Stomach (tissue), 4 donors: ENCODE measurements around the gene DCXR.

ENCODE experiments used
- POLR2AphosphoS5 ChIP-seq, 3 donors: sonication (generic); formaldehyde crosslinking; IDR thresholded peaks; one replicate each; pipeline ENCODE4 v1.6.1; 2016; ENCODE audit warnings: antibody characterized with exemption in 3 of 3
- TF ChIP-seq, protein P1 (sequence below), 7 experiments: fragments of 450-650 bp in 4 of 7; fragments of 200-600 bp in 3 of 7; sonication (generic) in 3 of 7; IDR thresholded peaks; one replicate each; pipeline ENCODE4 v1.5.1; 2016 to 2019; ENCODE audit warnings: antibody characterized with exemption in 7 of 7, control low read depth in 2 of 7, mild to moderate bottlenecking in 1 of 7

DNA sequence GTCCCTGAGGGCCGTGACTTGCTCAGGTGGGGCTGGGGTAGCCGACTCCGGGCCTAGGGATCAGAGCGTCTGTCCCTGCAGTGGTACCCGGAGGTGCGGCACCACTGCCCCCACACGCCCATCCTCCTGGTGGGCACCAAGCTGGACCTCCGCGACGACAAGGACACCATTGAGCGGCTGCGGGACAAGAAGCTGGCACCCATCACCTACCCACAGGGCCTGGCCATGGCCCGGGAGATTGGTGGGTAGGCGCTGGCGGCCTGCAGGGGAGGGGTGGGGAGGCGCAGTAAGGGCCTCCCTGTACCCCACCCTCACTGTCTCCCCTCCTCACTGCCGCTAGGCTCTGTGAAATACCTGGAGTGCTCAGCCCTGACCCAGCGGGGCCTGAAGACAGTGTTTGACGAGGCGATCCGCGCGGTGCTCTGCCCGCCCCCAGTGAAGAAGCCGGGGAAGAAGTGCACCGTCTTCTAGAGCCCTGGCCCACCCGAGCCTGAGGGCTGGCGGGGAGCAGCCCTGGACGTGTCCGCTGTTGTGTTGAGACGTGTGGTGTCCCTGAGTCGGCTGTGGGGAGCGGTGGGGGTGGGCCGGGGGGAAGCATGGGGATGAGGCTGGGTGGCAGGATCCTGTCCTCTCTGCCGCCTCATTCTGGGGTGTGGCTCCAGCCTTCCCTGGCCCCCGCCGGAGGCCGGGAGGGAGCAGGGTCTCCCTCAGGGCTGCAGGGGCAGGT is 4.0 kb downstream of the DCXR start:
- TF ChIP-seq, protein P1, sequence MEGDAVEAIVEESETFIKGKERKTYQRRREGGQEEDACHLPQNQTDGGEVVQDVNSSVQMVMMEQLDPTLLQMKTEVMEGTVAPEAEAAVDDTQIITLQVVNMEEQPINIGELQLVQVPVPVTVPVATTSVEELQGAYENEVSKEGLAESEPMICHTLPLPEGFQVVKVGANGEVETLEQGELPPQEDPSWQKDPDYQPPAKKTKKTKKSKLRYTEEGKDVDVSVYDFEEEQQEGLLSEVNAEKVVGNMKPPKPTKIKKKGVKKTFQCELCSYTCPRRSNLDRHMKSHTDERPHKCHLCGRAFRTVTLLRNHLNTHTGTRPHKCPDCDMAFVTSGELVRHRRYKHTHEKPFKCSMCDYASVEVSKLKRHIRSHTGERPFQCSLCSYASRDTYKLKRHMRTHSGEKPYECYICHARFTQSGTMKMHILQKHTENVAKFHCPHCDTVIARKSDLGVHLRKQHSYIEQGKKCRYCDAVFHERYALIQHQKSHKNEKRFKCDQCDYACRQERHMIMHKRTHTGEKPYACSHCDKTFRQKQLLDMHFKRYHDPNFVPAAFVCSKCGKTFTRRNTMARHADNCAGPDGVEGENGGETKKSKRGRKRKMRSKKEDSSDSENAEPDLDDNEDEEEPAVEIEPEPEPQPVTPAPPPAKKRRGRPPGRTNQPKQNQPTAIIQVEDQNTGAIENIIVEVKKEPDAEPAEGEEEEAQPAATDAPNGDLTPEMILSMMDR (IDR thresholded peaks at IDR 0.05) = no peak
- TF ChIP-seq POLR2AphosphoS5 (IDR thresholded peaks at IDR 0.05) = no peak
